Activated naive CD4-positive, alpha-beta T cell treated with anti-CD3 and anti-CD28 coated beads, Interleukin-2, amount 10 ng/mL, durations not matched to agents 7 days and 5 days (primary cell): Measurements from ENCODE around the gene PLEKHN1.

ENCODE experiments used
- CTCF ChIA-PET: fragments of 350-600 bp; sonication (Branson Sonifier 250); formaldehyde crosslinking; loops from one replicate; lab custom pipeline; 2021; ENCODE audit warnings: antibody characterized with exemption; lab: Charles Lee
- DNase-seq: peaks from one replicate; pipeline ENCODE4 v3.0.0-alpha.2; 2020
- H3K27ac Mint-ChIP-seq: one replicate; pipeline ENCODE4 v1.8.0; 2021; ENCODE audit warnings: mild to moderate bottlenecking, moderate library complexity, mixed read lengths
- H3K27me3 Mint-ChIP-seq: one replicate; pipeline ENCODE4 v1.8.0; 2021; ENCODE audit warnings: mild to moderate bottlenecking, mixed read lengths
- H3K36me3 Mint-ChIP-seq: one replicate; pipeline ENCODE4 v1.8.0; 2021; ENCODE audit warnings: mixed read lengths
- H3K4me1 Mint-ChIP-seq: one replicate; pipeline ENCODE4 v1.8.0; 2021; ENCODE audit warnings: mixed read lengths
- H3K4me3 Mint-ChIP-seq: one replicate; pipeline ENCODE4 v1.8.0; 2021; ENCODE audit warnings: mild to moderate bottlenecking, moderate library complexity, mixed read lengths
- H3K9me3 Mint-ChIP-seq: one replicate; pipeline ENCODE4 v1.8.0; 2021; ENCODE audit warnings: mixed read lengths

Gene PLEKHN1

DNA sequence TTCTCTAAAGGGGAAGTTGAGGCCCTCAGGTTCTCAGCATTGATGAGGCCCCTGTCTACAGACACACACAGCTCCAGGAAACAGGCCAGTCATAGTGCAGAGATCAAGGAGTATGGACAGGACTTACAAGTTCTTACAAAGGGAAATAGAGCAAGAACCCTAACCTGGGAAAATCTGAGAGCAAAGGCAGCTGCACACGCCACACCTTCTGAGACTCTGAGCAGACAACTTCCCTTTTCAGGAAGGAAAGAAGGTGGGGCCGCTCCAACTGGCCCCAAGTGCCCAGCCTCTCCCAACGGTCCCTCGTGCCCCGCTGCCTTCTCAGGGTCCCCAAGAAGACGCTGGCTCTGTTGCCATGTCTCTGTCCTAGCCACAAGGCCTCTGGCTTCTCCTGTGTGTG lies 10.8 kb upstream of the PLEKHN1 start:
- Mint-ChIP-seq H3K9me3 (no peaks in the 10 kb centered on the region), H3K4me1 (peaks cover 23% of the 10 kb centered on the region), H3K36me3 (peaks cover 31% of the 10 kb centered on the region), H3K4me3 (no peak overlapping the region), H3K27ac (no peak overlapping the region), H3K27me3 (peaks cover 6% of the 10 kb centered on the region)
- DNase-seq = no peak
- CTCF ChIA-PET = no interaction called here

DNA sequence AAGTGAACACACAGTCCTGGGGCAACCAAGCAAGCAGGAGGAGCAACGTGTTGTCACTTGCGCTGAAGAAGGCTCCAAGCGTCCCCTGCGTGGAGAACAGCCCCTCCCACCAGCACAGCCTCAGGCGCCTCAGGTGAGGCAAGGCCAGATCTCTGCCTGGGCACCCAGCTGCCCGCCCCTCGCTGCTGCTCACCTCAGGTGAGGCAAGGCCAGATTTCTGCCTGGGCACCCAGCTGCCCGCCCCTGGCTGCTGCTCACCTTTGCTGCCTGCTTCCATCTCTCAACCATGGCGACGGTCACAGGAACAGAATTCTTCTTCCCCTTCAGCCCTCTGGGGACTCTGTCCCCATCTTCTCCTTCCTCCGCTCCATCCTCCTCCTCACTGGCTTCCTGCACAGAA lies 9.6 kb upstream of the PLEKHN1 start:
- Mint-ChIP-seq H3K27me3 (peaks cover 6% of the 10 kb centered on the region), H3K4me1 (peaks cover 23% of the 10 kb centered on the region), H3K36me3 (peaks cover 25% of the 10 kb centered on the region), H3K27ac (no peak overlapping the region), H3K9me3 (no peaks in the 10 kb centered on the region), H3K4me3 (no peak overlapping the region)
- CTCF ChIA-PET = no interaction called here
- DNase-seq = no peak

DNA sequence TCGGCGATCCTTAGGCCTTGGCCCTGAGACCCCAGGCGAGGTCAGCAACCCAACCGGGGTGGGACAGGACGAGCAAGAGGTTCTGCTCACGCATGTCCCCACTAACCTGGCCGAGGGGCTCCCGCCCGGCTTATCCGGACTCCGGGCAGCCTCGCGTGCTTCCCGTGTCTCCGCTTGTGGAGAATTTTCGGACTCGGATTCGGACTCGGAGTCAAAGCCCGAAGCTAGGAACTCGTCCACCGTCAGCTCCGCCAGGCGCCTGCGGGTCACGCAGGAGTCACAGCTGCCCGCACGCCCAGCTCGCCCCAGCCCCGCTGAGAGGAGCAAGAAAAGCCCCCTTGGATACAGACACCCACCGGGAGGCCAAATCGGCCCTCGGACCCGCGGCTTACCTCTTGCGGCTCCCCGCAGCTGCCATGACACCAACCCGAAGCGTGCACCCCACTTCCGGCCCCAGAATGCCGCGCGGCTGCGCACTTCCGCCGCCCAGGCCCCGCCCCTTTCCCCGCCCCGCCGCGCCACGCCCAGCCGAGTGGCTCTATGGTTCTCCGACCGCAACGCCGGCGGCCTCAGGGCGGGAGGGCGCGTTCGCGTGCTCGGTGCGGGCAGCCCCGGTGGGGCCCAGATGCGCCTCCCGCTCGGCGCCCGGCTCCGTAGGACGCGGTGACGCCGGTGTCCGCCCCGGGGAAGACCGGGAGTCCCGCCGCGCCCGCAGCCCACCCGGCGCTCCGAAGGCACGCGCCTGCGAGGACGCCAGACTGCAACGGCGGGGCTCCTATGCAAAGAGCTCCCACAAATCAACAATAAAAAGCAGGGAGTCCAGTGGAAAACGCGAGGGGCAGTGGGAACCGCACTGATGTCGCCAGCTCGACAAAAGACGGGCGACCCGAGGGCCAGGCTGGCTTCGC lies 7.2 kb upstream of the PLEKHN1 start, which contains the start of gene NOC2L:
Gene NOC2L, minus strand, starts transcription at position 434 of the 908 bp plus-strand sequence. Its CDS starts 16 bp downstream, at position 418.
- peaks cover 17% of the 10 kb centered on the region for H3K36me3 Mint-ChIP-seq
- H3K4me1 Mint-ChIP-seq = peaks cover 26% of the 10 kb centered on the region
- H3K4me3 Mint-ChIP-seq = peak within 1 kb of the TSS; percentile 88
- H3K27ac Mint-ChIP-seq = peak within 1 kb of the TSS; percentile 64
- H3K9me3 Mint-ChIP-seq = no peaks in the 10 kb centered on the region
- CTCF ChIA-PET = no interaction called here
- peaks cover 6% of the 10 kb centered on the region for H3K27me3 Mint-ChIP-seq
- peak; percentile 96 for DNase-seq

DNA sequence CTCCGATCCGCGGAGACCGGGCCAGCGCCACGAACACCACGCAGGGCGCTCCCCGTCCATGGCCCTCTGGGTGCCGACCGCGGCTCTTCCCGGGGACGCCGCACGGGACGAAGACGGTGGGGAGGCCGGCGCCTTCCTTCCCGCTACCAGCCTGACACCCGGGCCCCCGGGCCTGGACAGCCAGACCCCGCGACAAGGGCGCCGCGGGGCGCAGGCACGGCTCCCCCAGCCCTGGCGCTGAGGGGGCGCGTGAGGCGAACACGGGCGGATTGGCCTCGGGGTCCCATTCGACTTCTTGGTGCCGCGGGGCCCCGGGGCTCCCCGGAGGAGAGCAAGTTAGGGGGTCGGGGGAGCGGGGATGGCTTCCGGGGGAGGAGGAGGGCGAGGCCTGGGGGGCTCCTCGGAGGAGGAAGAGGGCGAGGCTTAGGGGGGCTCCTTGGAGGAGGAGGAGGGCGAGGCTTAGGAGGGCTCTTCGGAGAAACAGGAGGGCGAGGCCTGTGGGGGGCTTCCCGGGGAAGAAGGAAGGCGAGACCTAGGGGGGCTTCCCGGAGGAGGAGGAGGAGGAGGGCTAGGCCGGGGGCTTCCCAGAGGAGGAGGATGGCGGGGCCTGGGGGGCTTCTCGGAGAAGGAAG lies 6.4 kb upstream of the PLEKHN1 start:
- Mint-ChIP-seq H3K4me3 (peak overlapping the region; percentile 88), H3K36me3 (peaks cover 12% of the 10 kb centered on the region), H3K4me1 (peaks cover 26% of the 10 kb centered on the region), H3K27ac (no peak overlapping the region), H3K27me3 (peaks cover 6% of the 10 kb centered on the region), H3K9me3 (no peaks in the 10 kb centered on the region)
- no peak for DNase-seq
- CTCF ChIA-PET = no interaction called here

DNA sequence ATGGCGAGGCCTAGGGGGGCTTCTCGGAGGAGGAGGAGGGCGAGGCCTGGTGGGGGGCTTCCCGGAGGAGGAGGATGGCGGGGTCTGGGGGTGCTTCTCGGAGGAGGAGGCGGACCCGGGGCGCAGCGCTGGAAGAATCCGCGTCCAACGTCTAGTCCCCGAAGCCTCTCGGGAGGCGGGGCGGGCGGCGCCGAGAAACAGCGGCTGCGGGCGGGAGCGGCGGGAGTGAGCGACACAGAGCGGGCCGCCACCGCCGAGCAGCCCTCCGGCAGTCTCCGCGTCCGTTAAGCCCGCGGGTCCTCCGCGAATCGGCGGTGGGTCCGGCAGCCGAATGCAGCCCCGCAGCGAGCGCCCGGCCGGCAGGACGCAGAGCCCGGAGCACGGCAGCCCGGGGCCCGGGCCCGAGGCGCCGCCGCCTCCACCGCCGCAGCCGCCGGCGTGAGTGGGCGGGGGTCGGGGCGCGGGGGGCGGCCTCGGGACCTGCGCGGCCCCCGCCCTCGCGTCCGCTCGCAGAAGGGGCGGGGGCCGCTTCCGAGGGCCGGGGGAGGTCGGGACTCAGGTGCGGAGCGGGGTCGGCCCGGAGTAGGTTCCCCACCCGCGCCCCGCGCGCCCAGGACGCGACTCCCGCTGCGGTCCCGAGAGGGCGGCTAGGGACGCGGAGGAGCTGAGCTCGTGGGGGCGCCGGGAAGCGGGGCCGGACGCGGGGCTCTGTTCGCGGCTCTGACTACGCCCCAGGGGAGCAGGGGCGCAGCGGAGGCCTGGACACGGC lies 5.7 kb upstream of the PLEKHN1 start, which contains the start of gene KLHL17:
Gene KLHL17, plus strand, starts transcription at position 222 of the 769 bp plus-strand sequence. Its CDS starts 110 bp downstream, at position 332.
- no peak within 1 kb of the TSS for H3K27ac Mint-ChIP-seq
- peaks cover 6% of the 10 kb centered on the region for H3K27me3 Mint-ChIP-seq
- no peaks in the 10 kb centered on the region for H3K9me3 Mint-ChIP-seq
- H3K4me3 Mint-ChIP-seq = peak within 1 kb of the TSS; percentile 88
- CTCF ChIA-PET = no interaction called here
- peak; percentile 86 for DNase-seq
- H3K36me3 Mint-ChIP-seq = peaks cover 6% of the 10 kb centered on the region
- H3K4me1 Mint-ChIP-seq = peaks cover 29% of the 10 kb centered on the region

DNA sequence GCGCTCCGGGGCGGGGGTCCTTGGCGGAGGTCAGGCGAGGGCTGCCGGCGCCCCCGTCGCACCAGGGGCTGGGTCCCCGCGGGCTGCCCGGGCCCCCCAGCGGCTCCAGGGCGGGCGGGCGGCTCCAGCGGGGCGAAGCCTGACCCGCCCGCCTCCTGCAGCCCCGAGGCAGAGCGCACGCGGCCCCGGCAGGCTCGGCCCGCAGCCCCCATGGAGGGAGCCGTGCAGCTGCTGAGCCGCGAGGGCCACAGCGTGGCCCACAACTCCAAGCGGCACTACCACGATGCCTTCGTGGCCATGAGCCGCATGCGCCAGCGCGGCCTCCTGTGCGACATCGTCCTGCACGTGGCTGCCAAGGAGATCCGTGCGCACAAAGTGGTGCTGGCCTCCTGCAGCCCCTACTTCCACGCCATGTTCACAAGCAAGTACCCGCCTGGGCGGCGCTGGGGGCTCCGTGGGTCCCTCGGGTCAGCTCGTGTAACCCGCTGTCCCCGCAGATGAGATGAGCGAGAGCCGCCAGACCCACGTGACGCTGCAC lies 5.1 kb upstream of the PLEKHN1 start:
- H3K9me3 Mint-ChIP-seq = no peaks in the 10 kb centered on the region
- peak overlapping the region; percentile 65 for H3K4me3 Mint-ChIP-seq
- peaks cover 4% of the 10 kb centered on the region for H3K36me3 Mint-ChIP-seq
- H3K27ac Mint-ChIP-seq = no peak overlapping the region
- peaks cover 31% of the 10 kb centered on the region for H3K4me1 Mint-ChIP-seq
- DNase-seq = no peak
- H3K27me3 Mint-ChIP-seq = peaks cover 6% of the 10 kb centered on the region
- CTCF ChIA-PET = no interaction called here

DNA sequence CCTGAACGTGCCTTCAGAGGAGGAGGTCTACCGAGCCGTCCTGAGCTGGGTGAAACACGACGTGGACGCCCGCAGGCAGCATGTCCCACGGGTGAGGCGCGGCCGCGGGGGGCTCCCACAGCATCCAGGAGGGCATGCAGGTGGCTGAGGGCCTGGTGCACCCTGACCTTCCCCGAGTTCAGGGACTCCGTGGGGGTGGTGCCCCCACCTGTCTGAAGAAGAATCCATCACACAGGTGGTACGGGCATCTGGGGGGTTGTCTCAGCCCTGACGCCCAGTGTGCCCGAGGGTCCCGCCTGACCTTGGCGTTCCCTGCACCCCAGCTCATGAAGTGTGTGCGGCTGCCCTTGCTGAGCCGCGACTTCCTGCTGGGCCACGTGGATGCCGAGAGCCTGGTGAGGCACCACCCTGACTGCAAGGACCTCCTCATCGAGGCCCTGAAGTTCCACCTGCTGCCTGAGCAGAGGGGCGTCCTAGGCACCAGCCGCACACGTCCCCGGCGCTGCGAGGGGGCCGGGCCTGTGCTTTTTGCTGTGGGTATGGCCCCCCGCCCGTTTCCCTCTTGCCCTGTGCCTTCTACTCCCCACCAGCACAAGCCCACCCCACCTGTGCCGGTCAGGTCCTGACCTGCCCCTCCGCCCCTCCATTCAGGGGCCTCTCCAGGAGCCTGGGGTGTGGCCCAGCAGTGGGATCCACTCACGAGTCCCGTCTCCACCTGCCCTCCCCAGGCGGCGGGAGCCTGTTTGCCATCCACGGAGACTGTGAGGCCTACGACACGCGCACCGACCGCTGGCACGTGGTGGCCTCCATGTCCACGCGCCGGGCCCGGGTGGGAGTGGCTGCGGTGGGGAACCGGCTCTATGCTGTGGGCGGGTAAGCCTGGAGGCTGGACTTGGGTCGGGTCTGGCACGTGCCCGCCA lies 3.6 kb upstream of the PLEKHN1 start:
- Mint-ChIP-seq H3K27ac (no peak overlapping the region), H3K27me3 (peaks cover 14% of the 10 kb centered on the region), H3K4me1 (peaks cover 29% of the 10 kb centered on the region), H3K4me3 (peak overlapping the region; percentile 65), H3K9me3 (no peaks in the 10 kb centered on the region), H3K36me3 (peaks cover 2% of the 10 kb centered on the region)
- CTCF ChIA-PET = no interaction called here
- no peak for DNase-seq

GRCh38 chr1:963301-963651 lies 3.0 kb upstream of the PLEKHN1 start:
- no peak for DNase-seq
- Mint-ChIP-seq H3K27me3 (peaks cover 18% of the 10 kb centered on the region), H3K4me1 (peaks cover 25% of the 10 kb centered on the region), H3K4me3 (no peak overlapping the region), H3K36me3 (peaks cover 2% of the 10 kb centered on the region), H3K9me3 (no peaks in the 10 kb centered on the region), H3K27ac (no peak overlapping the region)
- CTCF ChIA-PET = no interaction called here

DNA sequence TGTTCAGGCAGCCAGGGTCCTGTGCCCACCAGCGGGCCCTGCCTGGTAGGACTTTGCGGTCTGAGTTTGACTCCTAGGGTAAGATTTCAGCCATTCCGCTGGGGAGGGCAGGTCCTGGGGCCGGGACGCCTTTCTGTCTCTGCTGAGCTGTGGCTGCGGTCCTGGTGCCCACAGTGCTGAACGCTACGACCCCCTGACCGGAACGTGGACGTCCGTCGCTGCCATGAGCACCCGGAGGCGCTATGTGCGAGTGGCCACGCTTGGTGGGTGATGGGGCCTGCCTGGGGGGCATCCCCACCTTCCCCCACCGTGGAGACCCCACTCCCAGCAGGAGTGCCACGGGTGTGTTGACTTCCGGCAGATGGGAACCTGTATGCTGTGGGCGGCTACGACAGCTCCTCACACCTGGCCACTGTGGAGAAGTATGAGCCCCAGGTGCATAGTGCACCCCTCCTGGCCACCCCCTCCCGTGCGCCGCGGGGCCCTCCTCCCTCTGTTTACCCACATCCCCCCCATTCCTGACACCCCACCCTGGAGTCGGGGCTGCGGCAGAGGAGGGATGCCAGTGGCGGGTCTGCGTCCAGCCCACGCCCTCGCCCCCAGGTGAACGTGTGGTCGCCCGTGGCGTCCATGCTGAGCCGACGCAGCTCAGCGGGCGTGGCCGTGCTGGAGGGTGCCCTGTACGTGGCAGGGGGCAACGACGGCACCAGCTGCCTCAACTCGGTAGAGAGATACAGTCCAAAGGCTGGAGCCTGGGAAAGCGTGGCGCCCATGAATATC lies 2.3 kb upstream of the PLEKHN1 start:
- Mint-ChIP-seq H3K4me1 (peaks cover 21% of the 10 kb centered on the region), H3K9me3 (no peaks in the 10 kb centered on the region), H3K36me3 (no peaks in the 10 kb centered on the region), H3K27me3 (peaks cover 24% of the 10 kb centered on the region), H3K4me3 (no peak overlapping the region), H3K27ac (no peak overlapping the region)
- CTCF ChIA-PET = no interaction called here
- DNase-seq = no peak

DNA sequence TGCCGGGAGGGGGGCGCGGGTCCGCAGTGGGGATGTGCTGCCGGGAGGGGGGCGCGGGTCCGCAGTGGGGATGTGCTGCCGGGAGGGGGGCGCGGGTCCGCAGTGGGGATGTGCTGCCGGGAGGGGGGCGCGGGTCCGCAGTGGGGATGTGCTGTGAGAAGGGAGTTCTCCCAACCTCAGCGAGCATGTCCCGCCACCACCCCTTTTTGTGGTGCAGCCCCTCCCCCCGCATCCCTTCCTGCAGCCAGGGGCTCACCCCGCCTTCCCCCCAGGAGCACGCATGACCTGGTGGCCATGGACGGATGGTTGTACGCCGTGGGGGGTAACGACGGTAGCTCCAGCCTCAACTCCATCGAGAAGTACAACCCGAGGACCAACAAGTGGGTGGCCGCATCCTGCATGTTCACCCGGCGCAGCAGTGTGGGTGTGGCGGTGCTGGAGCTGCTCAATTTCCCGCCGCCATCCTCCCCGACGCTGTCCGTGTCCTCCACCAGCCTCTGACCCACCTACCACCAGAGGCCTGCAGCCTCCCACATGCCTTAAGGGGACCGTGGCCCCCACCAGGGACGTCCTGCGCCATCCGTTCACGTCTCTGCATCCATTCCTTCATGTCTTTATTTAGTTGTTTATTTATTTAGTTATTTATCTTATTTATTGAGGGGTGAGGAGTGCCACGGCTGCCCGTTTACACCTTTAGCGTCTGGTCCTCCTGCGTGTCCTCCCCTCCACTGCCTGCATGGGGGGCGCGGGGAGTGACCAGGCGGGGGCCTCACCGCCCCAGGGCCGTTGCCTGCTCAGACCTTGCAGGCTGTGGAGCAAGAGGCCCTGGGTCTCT lies 1.4 kb upstream of the PLEKHN1 start:
- H3K27ac Mint-ChIP-seq = no peak overlapping the region
- peaks cover 7% of the 10 kb centered on the region for H3K9me3 Mint-ChIP-seq
- no peaks in the 10 kb centered on the region for H3K36me3 Mint-ChIP-seq
- H3K4me1 Mint-ChIP-seq = peaks cover 21% of the 10 kb centered on the region
- peaks cover 28% of the 10 kb centered on the region for H3K27me3 Mint-ChIP-seq
- H3K4me3 Mint-ChIP-seq = no peak overlapping the region
- CTCF ChIA-PET = no interaction called here
- no peak for DNase-seq

- DNase-seq = no peak
- CTCF ChIA-PET = no interaction called here
- H3K36me3 Mint-ChIP-seq = no peaks in the 10 kb centered on the region
- peaks cover 29% of the 10 kb centered on the region for H3K27me3 Mint-ChIP-seq
- H3K9me3 Mint-ChIP-seq = peaks cover 7% of the 10 kb centered on the region
- H3K27ac Mint-ChIP-seq = peak overlapping the region; percentile 28
- H3K4me1 Mint-ChIP-seq = peaks cover 16% of the 10 kb centered on the region
- H3K4me3 Mint-ChIP-seq = peak overlapping the region; percentile 49
Measured at GRCh38 chr1:965526-966134, 652 bp upstream of the PLEKHN1 start.
